ENCODE data around the gene TMEM59L.

DNA sequence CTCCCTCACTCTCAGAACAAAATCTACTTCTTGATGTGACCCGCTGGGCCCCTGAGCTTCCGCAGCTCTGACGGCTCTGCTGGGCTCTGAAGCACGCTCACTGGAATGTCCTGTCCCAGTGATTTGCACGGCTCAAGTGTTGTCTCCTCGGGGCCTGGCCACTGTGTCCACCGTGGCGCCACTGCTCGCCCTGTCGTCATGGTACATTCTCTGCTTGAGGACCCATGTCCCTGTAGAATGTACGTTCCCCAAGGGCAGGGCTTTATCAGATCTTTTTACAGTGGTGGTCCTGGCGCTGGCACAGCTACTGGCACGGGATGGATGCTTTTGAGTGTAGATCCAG, 36.3 kb downstream of the TMEM59L start:
- no peak for TF ChIP-seq FOXM1 (IDR thresholded peaks at IDR 0.05; ENCODE audit: borderline replicate concordance)
- no peak for TF ChIP-seq BHLHE40 (IDR thresholded peaks at IDR 0.05; ENCODE audit: borderline replicate concordance)
